GM20000 (cell line): ENCODE results near the gene XRCC5.

Experiments
- DNase-seq: peaks from one replicate; pipeline ENCODE4 v3.0.0; 2012; ENCODE audit warnings: low spot score
- TF ChIP-seq, protein P1 (sequence below): IDR thresholded peaks from 2 replicates; pipeline ENCODE4 v1.5.1; 2012; ENCODE audit warnings: mild to moderate bottlenecking, control low read depth; ENCODE audit errors: extremely low read depth, missing control alignments

Gene XRCC5

DNA sequence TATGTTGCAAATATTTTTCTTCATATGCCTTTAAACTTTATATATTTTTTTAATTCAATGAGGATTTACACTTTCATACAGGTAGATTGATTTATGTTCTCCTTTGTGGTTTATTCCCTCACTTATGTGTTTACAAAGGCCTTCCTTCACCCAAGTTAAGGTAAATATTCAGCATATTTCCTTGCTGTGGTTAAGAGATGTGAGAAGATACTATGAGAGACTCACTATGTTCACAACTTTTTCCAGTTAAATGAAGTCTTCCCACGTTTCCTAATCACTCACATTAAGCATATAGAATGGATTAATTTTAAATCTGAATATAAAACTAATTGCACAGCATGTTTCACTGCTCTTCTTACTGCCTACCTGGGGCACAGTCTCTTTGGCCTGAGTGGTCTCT, 28.1 kb upstream of the XRCC5 start:
- TF ChIP-seq, protein P1, sequence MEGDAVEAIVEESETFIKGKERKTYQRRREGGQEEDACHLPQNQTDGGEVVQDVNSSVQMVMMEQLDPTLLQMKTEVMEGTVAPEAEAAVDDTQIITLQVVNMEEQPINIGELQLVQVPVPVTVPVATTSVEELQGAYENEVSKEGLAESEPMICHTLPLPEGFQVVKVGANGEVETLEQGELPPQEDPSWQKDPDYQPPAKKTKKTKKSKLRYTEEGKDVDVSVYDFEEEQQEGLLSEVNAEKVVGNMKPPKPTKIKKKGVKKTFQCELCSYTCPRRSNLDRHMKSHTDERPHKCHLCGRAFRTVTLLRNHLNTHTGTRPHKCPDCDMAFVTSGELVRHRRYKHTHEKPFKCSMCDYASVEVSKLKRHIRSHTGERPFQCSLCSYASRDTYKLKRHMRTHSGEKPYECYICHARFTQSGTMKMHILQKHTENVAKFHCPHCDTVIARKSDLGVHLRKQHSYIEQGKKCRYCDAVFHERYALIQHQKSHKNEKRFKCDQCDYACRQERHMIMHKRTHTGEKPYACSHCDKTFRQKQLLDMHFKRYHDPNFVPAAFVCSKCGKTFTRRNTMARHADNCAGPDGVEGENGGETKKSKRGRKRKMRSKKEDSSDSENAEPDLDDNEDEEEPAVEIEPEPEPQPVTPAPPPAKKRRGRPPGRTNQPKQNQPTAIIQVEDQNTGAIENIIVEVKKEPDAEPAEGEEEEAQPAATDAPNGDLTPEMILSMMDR = no peak
- no peak for DNase-seq

DNA sequence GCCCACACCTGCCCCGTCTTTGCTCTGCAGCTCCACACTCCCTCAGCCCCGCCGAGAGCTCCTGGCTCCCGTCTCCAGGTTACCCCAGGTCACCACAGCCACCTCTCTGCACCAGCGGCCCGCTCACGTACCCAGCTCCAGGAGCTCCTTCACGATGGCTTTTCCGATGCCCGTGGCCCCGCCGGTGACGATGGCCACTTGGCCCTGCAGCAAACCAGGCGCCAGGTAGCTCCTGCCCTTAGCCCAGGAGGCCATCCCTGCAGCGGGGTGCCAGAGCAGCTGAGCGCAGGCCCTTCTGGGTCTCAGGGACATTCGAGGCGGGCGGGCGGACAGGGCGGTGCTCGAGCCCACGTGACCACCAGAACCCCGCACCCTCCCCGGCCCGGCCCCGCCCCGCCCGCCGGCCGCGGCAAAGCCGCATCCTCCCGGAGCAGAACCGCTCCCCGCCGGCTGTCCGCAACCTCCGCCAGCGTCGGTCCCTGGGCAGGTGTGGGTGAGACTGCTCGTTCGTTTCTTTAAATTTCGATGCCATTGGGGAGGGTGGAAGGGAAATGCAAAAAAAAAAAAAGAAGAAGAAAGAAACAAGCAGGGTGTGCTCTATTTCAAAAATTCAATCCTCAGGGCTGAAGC, 27.5 kb upstream of the XRCC5 start, which contains the start of the genes PECR and TMEM169:
TSS of gene PECR (minus strand) at position 323 of the 630 bp plus-strand sequence. CDS start at position 255, 68 bp downstream.
TSS of gene TMEM169 (plus strand) at position 433 of the 630 bp plus-strand sequence. CDS start 14,045 bp downstream, outside the sequence.
- TF ChIP-seq, protein P1 = no peak
- DNase-seq = peak; percentile 91

DNA sequence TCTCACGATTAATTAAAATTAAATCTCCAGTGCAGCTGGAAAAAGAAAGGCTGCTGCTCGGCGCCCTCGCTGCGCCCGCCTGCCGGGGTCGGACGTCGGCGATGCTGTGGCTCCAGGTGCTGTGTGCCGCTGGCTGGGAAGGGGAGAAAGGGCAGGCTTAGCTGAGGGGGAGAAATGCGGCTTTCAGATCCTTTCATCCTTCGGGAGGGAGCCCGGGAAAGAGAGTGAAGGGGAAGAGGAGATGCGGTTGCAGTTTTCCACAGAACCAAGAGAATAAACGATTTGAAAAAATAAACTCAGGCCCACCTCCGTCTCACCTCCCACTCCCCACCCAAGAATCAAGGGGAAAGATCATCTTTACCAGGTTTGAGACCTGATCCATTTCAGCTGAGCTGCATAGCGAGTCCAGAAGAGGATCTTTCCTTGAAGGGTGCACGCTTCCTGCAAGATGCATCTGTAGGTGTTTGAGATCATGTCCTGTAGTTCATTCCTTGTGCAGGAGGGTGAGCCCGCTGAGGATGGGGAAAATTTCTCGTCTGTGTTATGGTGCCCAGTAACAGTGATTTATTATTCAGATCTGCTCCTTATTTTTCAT, 26.9 kb upstream of the XRCC5 start:
- TF ChIP-seq, protein P1 = no peak
- DNase-seq = peak; percentile 33

DNA sequence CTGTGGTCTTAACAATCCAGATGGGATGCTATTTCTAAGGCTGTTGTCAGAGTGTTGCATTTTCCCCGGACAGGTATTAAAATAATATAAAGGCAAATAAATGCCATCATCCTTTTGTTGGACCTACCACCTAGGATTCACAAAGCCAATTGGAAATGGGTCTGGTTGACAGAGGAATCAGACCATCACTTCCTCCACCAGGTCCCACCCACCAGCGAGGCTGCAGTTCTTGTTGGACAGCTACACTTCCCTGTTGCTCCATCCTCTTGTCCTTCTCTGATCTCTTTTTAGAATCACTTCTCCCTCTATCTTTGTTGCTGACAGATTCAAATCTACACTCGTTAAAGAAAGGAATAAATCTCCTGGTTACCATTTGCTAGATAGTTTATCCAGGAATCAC, 26.3 kb upstream of the XRCC5 start:
- DNase-seq = no peak

DNA sequence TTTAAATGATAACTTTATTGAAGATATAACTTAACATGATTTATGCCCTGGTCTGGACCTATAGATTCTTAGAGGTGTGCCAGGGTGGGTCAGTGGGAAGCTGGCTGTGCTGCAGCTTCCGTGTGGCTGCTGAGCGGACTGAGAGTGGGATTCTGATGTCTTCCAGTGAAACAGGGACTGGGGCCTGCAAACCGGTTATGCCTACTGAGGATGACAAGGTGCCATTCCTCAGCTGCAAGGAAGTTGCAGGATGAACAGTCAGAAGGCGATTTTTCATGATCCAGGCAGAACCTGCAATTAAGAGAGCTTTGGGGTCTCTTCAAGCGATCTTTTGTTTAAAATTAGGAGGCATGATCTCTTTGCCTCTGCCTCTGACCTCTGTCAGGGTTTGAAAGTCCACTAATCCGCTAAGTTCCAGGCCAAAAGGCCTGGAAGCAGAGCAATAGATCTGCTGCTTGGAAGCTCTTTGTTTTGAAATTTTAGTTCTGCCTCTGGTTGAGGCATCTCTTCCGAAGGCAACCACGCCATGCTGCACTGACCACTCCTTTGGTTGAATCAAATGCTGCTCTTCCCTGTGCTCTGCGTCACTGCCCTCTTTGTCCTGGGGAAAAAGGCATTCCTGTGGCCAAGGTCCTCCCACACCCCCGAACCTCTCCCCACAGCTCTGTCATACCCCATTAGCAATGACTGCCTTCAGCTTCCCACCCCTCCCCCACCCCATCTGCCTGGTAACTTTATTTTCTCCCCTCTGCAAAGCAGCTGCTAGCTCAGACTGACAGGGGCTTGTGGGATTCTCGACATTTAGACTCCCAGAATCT, 25.5 kb upstream of the XRCC5 start:
- no peak for DNase-seq

More for the DNA sequence above, 26.3 kb upstream of the XRCC5 start:
- TF ChIP-seq, protein P1 = no peak

DNA sequence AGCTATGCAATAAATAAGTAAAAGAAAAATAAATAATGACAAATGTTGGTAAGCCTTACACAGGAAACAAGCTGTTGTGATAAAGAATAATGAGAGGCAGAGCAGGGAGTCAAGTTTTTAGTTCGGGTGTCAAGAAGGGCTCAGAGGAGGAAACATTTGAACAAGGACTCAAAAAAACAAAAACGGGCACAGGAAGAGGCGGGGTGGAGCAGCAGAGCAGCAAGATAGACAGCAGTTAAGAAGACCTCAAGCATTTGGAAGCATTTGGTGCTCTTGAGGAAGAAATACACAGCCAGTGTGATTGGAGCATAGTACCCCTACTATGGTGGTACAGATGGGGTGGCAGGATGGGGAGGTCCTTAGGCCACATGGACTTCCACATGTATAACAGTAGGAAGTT, 24.6 kb upstream of the XRCC5 start:
- DNase-seq = peak; percentile 26
- TF ChIP-seq, protein P1 = no peak

More for the DNA sequence above, 25.5 kb upstream of the XRCC5 start:
- TF ChIP-seq, protein P1 = no peak
